ENCODE measurements around the gene EML2. TPM values are rescaled to one million over a fixed set of nuclear protein-coding genes. Genes with fewer than 3 reads are reported as not detected.

Gene EML2
- total and polyA plus RNA-seq, 10 of the 15 experiments (the other 5 are each of a cell fraction or from before 2014, with no cell fraction given): 1.6 to 64.0 (median 27.5) TPM

- TF ChIP-seq PKNOX1 (IDR thresholded peaks at IDR 0.05): peak; percentile 37; the same call in 1 of the 2 replicates
- TF ChIP-seq RELB (IDR thresholded peaks at IDR 0.05; ENCODE audit: low read depth): peak; percentile 88
- no peak for TF ChIP-seq ASH2L (IDR thresholded peaks at IDR 0.05; ENCODE audit: borderline replicate concordance, low read depth)
- no peak for TF ChIP-seq GABPA (IDR thresholded peaks at IDR 0.05; ENCODE audit: low read depth)
- TF ChIP-seq ELK1 (IDR thresholded peaks at IDR 0.05; ENCODE audit: low read depth, low read length): no peak
- peak; percentile 76; the same call in 1 of the 2 replicates for TF ChIP-seq CHD2 (IDR thresholded peaks at IDR 0.05; ENCODE audit: borderline replicate concordance, low read depth, low read length)
- TF ChIP-seq SMARCA5 (IDR thresholded peaks at IDR 0.05): peak; percentile 93
- TF ChIP-seq ZNF687 (IDR thresholded peaks at IDR 0.05): no peak
- TF ChIP-seq NBN (IDR thresholded peaks at IDR 0.05): peak; percentile 72
- peak; percentile 100 for TF ChIP-seq NFYB (IDR thresholded peaks at IDR 0.05; ENCODE audit: insufficient read depth, low read depth, low read length)
- peak; percentile 93 for TF ChIP-seq FOS (IDR thresholded peaks at IDR 0.05; ENCODE audit: borderline replicate concordance, extremely low read depth, insufficient read length)
- peak; percentile 41; the same call in 1 of the 2 replicates for TF ChIP-seq EED (IDR thresholded peaks at IDR 0.05; ENCODE audit: low read depth)
- TF ChIP-seq RB1 (IDR thresholded peaks at IDR 0.05; ENCODE audit: borderline replicate concordance): peak; percentile 65; the same call in 1 of the 2 replicates
- 0 out of 2 replicates have a peak, but pooled peaks have one; percentile 29 for TF ChIP-seq MEF2A (IDR thresholded peaks at IDR 0.05; ENCODE audit: insufficient read depth, low read depth, low read length)
- no peak for TF ChIP-seq POLR2AphosphoS2 (IDR thresholded peaks at IDR 0.05; ENCODE audit: low read depth, low read length)
- no peak; the same call in 1 of the 2 replicates for TF ChIP-seq ZNF207 (IDR thresholded peaks at IDR 0.05; ENCODE audit: borderline replicate concordance)
- TF ChIP-seq NRF1 (conservative IDR thresholded peaks at IDR 0.05; ENCODE audit: low read depth, low read length): 0 out of 2 replicates have a peak, but pooled peaks have one; percentile 6
- peak; percentile 97 for TF ChIP-seq SP1 (IDR thresholded peaks at IDR 0.05; ENCODE audit: low read depth, low read length)
- TF ChIP-seq E2F4 (IDR thresholded peaks at IDR 0.05; ENCODE audit: low read depth, low read length): no peak
- peak; percentile 80 for TF ChIP-seq NFYA (IDR thresholded peaks at IDR 0.05; ENCODE audit: borderline replicate concordance, low read depth, low read length)
Measured at GRCh38 chr19:45645631-45646344, 6.6 kb upstream of the EML2 start (continued).

All from GM12878 (cell line).